ENCODE data around the gene KATNAL1.

DNA sequence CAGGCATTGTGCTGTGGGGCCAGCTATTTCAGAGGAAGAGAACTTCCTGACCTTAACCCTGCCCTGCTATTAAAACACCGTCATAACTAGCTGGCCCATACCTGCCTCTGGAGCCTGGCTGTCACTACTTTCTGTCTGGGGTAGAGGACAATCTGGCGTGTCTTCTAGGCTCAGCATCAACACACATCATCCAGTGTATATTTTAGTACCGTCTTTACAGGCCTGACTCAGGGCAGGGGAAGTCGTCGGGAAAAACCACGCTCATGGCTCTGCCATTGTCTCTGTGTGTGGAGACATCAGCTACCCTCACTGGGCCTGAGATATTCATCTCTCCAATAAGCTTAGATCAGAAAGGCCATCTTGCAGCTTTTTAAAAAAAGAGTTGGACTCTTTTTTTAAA lies 151.1 kb downstream of the KATNAL1 start:
- TF ChIP-seq, protein P1, sequence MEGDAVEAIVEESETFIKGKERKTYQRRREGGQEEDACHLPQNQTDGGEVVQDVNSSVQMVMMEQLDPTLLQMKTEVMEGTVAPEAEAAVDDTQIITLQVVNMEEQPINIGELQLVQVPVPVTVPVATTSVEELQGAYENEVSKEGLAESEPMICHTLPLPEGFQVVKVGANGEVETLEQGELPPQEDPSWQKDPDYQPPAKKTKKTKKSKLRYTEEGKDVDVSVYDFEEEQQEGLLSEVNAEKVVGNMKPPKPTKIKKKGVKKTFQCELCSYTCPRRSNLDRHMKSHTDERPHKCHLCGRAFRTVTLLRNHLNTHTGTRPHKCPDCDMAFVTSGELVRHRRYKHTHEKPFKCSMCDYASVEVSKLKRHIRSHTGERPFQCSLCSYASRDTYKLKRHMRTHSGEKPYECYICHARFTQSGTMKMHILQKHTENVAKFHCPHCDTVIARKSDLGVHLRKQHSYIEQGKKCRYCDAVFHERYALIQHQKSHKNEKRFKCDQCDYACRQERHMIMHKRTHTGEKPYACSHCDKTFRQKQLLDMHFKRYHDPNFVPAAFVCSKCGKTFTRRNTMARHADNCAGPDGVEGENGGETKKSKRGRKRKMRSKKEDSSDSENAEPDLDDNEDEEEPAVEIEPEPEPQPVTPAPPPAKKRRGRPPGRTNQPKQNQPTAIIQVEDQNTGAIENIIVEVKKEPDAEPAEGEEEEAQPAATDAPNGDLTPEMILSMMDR (IDR thresholded peaks at IDR 0.05): no peak
- no peak for TF ChIP-seq POLR2AphosphoS5 (IDR thresholded peaks at IDR 0.05)
- no peak for TF ChIP-seq POLR2A (IDR thresholded peaks at IDR 0.05)

All from prostate gland (tissue), 2 donors.